ENCODE data around the gene SERPINE2.

Gene SERPINE2, protein sequence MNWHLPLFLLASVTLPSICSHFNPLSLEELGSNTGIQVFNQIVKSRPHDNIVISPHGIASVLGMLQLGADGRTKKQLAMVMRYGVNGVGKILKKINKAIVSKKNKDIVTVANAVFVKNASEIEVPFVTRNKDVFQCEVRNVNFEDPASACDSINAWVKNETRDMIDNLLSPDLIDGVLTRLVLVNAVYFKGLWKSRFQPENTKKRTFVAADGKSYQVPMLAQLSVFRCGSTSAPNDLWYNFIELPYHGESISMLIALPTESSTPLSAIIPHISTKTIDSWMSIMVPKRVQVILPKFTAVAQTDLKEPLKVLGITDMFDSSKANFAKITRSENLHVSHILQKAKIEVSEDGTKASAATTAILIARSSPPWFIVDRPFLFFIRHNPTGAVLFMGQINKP

DNA sequence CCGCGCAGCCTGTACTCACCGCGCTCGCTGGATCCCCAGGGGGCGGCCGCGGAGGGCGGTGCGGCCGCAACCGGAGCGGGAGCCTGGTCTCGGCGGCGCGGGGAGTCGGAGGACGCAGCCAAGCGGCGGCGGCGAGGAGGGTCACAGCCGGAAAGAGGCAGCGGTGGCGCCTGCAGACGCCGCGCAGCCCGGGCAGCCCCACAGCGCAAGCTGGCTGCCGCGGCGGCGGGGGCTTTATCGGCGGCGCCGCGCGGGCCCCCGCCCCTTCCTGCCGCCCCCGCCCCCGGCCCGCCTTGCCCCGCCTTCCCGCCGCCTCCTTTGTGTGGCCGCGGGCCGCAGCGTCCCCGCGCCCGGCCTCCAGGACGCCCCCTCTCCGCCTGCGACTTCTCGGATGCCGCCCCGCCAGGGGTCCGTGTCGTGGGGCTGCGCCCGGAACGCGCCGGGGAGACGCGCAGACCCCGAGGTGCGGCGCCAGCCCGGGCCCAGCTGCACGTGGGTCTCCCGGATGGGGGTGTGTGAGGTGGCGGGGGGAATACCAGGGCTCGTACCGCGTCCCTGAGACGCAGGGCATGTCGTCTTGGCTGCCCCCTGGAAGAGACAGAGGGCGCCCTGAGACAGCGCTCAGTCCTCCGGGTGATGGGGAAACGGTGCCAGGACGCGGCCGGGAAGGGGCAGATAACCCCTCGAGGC, at the start of gene SERPINE2:
TSS of gene SERPINE2 (minus strand) at position 207 of the 690 bp plus-strand sequence. CDS start 37,386 bp downstream, outside the sequence.
- peak; percentile 76 for DNase-seq (ENCODE audit: low spot score)
- TF ChIP-seq, protein P1, sequence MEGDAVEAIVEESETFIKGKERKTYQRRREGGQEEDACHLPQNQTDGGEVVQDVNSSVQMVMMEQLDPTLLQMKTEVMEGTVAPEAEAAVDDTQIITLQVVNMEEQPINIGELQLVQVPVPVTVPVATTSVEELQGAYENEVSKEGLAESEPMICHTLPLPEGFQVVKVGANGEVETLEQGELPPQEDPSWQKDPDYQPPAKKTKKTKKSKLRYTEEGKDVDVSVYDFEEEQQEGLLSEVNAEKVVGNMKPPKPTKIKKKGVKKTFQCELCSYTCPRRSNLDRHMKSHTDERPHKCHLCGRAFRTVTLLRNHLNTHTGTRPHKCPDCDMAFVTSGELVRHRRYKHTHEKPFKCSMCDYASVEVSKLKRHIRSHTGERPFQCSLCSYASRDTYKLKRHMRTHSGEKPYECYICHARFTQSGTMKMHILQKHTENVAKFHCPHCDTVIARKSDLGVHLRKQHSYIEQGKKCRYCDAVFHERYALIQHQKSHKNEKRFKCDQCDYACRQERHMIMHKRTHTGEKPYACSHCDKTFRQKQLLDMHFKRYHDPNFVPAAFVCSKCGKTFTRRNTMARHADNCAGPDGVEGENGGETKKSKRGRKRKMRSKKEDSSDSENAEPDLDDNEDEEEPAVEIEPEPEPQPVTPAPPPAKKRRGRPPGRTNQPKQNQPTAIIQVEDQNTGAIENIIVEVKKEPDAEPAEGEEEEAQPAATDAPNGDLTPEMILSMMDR (IDR thresholded peaks at IDR 0.05; ENCODE audit: extremely low read depth, missing control alignments), result no peak

DNA sequence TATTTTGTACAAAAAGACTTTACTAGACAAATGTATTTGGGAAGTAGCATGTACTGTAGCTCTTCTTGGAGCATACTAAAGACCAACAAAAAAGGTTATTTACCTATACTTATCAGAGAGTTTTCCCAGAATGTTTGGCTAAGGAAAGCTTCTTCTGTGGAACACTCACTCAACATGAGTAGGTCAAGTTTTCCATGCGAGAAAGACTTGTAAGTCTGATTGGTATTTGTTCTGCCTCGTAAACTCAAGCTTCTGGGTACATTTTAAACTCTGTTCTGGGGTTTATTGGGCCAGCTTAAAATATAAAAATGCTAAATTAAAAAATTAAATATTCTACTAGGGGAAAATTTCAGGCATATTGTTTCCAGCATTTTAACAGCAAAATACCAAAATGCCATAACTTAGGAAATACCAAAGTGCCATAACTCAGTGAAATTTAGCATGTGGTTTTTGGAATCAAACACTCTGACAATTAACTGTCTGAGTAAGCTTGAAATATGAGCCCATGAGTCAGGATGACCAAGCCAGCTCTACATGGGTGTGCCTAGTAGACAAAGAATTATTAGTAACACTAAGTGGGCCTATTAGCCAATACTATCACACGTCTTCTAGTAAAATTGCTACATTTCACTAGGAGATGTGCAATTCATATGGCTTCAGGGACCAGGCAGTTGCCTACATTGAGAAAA, 47.3 kb upstream of the SERPINE2 start:
- TF ChIP-seq, protein P1 (IDR thresholded peaks at IDR 0.05; ENCODE audit: extremely low read depth, missing control alignments), result no peak

DNA sequence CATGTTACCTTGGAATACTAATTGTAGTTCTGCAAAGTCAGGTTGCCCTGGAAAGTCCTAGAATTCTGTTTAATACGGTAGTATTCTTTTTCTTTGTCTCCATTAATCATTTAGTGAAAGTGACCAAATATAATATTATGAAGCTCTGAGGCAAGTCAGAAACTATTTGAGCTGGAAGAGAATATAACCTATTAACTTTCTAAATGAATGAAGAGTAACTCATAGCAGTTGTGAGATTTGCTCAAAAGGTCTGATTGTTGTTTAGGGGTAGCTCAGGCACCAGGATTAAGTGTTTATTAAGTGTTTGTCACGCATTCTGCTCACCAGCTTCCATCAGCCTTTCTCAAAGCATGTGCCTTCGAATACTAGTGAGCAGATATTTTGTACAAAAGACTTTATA, 46.7 kb upstream of the SERPINE2 start:
- TF ChIP-seq, protein P1 (IDR thresholded peaks at IDR 0.05; ENCODE audit: extremely low read depth, missing control alignments), result no peak
- DNase-seq (ENCODE audit: low spot score), result no peak

More for the DNA sequence above, 47.3 kb upstream of the SERPINE2 start:
- no peak for DNase-seq (ENCODE audit: low spot score)

DNA sequence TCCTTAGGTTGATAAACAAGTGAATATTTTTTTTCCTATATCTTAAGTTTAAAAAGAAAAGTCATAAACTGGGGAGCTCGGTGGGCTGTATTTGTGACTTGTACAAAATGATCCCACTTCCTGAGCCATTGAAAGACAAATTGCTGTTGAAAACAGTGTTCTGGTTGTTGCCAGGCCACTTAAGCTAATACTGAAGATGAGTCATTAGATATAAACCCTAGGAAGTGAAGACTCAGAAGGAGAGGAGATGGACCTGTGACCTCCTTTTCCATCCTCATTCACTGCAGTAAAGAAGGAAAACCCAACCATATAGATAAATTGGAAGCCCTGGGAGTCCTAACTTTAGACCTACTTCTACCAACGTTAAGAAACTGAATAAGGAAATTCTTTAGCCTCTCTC, 46.2 kb upstream of the SERPINE2 start:
- no peak for DNase-seq (ENCODE audit: low spot score)

DNA sequence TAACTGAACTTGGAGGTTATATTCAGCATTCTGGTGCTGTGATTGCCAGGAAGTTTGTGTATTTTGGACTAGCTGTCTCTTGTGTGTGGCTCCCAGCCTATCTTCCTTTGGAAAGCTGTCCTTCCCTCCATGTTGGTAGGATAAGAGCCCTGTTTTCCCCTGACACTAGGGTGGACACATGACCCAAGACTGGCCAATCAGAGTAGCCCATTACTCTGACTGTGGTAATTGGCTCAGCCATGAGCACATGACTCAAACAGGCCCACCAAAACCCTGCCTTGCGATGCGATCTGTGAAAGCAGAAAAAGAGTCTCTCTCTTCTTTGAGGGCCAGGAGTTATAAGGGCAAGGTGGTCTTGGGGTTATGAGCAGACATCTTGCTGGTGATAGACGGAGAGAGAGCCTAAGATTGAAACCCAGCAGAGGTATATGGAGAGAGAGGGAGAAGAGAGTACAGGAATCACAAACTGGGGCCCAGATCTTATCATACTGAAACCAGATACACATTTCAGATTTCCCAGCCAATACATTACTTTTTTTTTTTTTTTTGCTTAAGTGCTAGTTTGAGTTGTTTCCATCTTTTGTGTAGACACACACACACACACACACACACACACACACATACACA, 45.3 kb upstream of the SERPINE2 start:
- no peak for DNase-seq (ENCODE audit: low spot score)
- TF ChIP-seq, protein P1 (IDR thresholded peaks at IDR 0.05; ENCODE audit: extremely low read depth, missing control alignments), result no peak

More for the DNA sequence above, 46.2 kb upstream of the SERPINE2 start:
- TF ChIP-seq, protein P1 (IDR thresholded peaks at IDR 0.05; ENCODE audit: extremely low read depth, missing control alignments), result no peak

DNA sequence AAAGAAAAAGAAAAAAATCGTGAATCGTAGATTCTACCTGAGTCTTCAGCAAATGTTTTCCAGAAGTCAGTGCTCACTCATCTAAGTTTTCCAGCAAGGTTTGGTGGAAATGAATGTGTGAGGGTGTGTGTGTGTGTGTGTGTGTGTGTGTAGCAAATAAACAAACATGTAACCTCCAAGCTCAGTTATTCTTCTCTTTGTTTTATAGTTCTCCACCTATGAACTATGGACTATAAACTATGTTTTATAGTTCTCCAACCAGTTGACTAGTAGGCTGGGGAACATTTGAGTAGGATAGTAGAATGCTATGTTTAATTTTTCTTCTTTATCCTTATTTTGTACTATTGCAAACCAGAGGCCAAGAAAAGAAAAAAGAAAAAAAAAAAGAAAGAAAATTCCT, 44.6 kb upstream of the SERPINE2 start:
- TF ChIP-seq, protein P1 (IDR thresholded peaks at IDR 0.05; ENCODE audit: extremely low read depth, missing control alignments), result no peak
- DNase-seq (ENCODE audit: low spot score), result no peak

Data from GM20000 (cell line).